HL-60/S4 (cell line): ENCODE measurements around the gene VHLL.

Experiments used
- in situ Hi-C: fragments of 300-500 bp; cut with MboI; formaldehyde crosslinking; loops from 2 replicates; pipeline ENCODE4 v1.14.3; 2022; ENCODE audit warnings: low sequenced_read_pairs

Gene VHLL

GRCh38 chr1:156257711-156258110 lies 41.4 kb downstream of the VHLL start:
- in situ Hi-C loops, result no loop called here

- in situ Hi-C loops, result no loop called here
Measured at GRCh38 chr1:156253634-156254033, 45.5 kb downstream of the VHLL start.

GRCh38 chr1:156251527-156251926 lies 47.6 kb downstream of the VHLL start:
- in situ Hi-C loops, result no loop called here

- in situ Hi-C loops, result no loop called here
Measured at GRCh38 chr1:156249593-156249992, 49.5 kb downstream of the VHLL start.
